GM21526 (cell line): ENCODE results near the gene ISL1.

Experiments
- ATAC-seq: cut with Tn5 transposase; IDR thresholded peaks from one replicate; pipeline ENCODE4 v1.9.1; 2021; ENCODE audit warnings: moderate library complexity; ENCODE audit not compliant: unreplicated experiment, low FRiP score

The ISL1 gene

GRCh38 chr5:51386916-51387883 lies 4.0 kb downstream of the ISL1 start:
- no peak for ATAC-seq

DNA sequence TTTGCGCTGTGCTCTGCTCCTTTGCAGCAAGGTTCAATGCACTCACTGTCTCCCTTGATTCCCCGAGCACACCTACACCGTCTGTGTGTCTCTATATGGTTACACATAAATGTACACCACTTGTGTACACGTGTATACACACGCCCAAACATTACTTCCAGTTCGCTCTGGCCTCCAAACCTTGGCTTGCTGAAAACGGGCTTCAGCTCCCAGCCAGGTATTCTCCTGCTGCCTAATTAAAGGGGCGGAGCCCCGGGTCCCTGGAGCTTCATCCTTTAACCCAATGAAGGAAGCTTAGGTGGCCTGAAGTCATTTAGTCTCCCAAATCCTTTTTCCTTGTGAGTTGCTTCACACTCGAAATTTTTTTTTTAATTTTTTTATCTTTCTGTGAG lies 4.6 kb downstream of the ISL1 start:
- ATAC-seq: no peak

GRCh38 chr5:51388488-51389287 lies 5.4 kb downstream of the ISL1 start:
- ATAC-seq: no peak

DNA sequence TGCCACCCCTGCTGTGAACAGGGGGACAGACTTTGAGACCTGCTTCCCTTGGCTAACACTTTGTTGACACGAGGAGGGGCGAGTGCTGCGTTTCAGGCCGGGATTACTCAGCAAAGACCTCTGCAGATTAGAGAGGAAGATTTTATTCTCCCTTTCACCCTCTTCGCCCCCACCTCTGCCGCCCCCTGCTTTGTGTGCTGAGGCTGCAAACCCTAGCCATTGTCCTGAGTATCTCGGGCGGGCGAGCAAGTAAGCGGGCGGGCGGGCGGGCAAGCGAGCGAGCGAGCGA lies 6.0 kb downstream of the ISL1 start:
- no peak for ATAC-seq

- ATAC-seq: no peak
These were observed 6.6 kb downstream of the ISL1 start for GRCh38 chr5:51389577-51390463.

DNA sequence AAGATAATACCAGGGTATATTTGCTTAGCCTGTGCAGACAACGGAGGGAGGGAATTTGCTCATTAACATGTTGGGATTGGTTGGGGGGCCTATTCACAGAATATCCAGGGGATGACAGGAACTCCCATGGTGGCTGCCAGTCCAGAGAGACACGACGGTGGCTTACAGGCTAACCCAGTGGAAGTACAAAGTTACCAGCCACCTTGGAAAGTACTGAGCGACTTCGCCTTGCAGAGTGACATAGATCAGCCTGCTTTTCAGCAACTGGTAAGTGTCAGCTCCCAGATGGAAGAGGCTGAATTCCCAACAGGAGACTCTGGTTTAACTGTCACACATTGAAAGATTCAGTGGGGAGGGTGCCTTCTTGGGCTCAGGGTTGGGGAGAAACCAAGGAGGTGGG lies 7.9 kb downstream of the ISL1 start:
- no peak for ATAC-seq

DNA sequence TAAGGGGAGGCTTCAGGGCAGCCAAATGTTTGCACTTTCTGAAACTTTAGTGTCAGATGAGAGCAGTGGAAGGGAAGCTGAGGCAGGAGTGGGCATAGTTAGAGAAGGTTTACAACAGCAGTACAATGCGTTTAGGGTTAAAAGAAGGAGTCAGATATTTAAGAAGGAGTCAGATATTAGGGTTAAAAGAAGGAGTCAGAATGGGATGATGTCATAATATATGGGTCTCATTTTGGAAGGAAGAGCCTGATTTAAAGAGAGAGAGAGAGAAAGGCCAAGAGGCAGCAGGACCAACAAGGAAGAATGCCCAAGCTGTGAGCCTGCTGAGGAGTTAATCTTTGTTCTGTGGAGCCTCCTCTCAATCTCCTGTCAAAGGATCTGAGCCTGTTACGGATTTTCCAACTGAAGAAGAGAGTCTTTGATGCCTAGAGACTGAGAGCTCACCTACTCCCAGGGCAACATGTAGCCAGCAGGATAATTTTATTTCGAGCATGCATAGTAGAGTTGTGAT lies 9.5 kb downstream of the ISL1 start:
- no peak for ATAC-seq

DNA sequence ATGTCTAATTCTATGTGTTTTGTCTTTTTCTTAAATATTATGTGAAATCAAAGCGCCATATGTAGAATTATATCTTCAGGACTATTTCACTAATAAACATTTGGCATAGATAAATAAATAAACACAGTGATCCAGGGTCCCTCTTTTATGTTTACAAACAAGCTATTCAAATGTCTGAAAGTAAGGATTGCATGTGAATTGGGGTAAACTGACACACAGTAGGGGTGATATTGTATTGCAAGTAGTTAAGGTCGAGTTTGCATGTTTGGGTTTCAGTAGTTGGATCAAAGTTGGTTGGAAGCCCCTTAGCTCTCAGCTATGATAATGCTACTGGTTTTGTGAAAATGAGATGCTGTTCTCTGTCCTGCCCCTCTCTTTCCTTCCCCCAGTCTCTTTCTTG lies 11.4 kb downstream of the ISL1 start:
- no peak for ATAC-seq

- ATAC-seq: no peak
These were observed 12.0 kb downstream of the ISL1 start for GRCh38 chr5:51395245-51395644.

DNA sequence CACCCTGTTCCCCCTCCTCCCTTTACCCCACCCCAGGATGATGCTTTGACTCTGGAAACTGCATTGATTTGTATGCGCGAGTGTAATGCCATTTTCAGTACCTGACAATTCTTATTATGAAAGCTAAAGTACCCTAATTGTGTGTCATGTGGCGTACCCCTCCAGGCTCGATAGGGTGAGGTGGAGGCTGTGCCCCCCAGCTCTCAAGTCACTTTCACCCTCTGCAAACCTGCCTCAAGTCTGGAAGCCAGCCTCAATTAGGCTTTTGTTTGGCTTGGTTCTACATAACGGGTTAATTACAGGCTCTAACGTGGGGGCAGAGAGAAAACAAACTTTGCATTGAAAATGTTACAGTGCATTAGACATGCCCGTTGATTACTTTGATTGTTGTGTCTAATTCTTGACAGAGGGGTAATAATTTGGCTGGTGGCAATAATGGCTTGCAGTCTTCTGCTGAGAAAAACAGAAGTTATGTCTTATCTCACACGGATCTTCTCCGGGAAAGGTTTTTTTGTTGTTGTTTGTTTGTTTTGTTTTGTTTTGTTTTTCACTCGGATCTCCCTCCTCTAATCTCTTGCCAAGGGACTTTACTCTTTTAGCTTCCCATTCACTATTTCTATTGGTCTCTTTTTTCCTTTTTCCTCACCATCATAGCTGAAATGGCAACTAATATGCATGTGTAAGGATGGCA lies 12.6 kb downstream of the ISL1 start:
- no peak for ATAC-seq

GRCh38 chr5:51396797-51397196 lies 13.5 kb downstream of the ISL1 start:
- no peak for ATAC-seq

- no peak for ATAC-seq
These were observed 14.7 kb downstream of the ISL1 start for GRCh38 chr5:51397996-51398395.

DNA sequence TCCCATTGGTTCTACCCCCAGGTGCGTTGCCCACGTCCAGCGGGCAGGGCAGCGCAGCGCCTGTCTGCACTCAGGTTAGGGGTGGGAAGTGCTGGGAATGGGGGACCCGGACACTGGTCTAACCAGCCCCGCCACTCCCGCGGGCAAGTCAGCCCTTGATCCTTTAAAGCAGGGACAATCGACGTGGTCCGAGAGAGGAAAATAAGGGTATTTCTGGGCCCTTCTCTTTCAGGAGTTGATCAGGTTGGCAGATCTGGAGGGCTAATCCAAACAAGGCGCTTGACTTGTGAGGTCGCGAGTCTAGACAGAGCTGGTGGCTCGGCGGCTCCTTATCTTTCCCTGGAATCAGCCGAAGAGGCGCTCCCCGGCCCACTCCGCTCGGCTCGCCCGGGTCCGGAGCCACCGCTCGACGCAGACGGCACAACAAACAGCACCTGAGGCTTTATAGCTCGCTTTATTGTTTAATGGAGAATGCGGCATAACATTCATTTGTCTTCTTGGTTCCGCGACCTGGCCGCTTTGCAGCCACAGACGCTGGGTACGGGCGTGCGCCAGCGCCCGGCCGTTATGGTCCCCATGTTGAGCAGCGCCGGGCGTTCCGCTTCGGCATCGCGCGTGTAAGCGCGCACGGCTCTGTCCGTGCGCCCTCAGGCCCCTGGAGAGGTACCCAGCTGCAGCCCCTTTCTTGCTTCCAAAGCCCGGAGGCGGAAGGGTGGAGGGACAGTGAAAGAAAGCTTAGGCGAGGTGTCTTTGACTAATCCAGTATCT lies 15.8 kb downstream of the ISL1 start:
- ATAC-seq: no peak

DNA sequence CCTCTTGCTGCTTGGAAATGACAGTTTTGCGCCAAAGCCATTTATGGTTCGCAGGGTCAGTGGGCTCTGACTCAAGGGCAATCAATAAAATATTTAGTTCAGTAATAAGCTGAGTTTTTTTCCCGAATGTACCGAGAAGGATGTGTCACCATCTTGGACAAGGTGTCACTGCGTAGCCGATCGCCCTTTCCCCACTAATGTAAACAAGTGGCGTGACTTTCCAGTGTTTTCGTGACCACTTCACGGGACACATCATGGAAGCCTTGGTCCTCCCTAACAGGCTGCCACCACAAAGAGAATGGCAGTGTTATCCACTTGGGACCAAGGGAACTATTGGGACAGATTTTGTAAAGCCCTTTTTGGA lies 16.4 kb downstream of the ISL1 start:
- no peak for ATAC-seq

- no peak for ATAC-seq
These were observed 21.0 kb downstream of the ISL1 start for GRCh38 chr5:51404255-51404654.

DNA sequence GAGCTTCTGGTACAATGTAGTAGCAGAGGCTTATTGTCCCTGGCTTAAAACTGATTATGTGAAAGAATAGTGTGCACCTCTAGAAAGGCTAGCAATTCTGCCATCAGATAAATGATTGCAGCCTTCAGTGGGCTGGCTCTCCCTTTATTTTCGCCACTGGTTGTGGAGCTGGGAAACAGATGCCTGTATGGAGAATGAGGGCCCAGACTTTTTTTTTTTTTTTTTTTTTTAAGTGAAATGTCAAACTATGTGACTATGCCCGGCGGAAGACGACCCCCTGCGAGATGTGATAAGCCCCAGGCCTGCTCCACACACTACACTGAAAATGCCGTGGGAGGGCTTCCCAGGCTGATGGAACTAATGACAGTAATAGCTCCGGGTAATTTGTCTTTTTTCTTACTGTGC lies 28.7 kb downstream of the ISL1 start:
- no peak for ATAC-seq

DNA sequence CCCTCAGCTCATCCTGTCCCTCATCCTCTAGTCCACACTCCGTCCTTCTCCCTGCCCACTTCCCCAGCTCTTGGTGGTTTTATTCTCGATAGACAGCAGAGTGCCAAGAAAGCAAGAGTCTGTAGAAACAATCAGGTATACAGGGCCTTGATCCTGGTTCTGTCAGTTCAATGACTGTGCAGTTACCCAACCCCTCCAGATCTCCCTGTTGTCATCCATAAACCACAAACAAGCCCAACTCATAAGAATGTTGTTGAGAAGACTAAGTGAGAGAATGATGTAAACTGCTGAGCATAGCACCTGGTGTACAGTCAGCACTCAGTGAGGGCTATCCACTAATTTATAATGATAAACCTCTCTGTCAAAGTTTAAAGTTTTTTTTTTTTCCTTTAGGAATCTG lies 31.3 kb downstream of the ISL1 start:
- no peak for ATAC-seq

DNA sequence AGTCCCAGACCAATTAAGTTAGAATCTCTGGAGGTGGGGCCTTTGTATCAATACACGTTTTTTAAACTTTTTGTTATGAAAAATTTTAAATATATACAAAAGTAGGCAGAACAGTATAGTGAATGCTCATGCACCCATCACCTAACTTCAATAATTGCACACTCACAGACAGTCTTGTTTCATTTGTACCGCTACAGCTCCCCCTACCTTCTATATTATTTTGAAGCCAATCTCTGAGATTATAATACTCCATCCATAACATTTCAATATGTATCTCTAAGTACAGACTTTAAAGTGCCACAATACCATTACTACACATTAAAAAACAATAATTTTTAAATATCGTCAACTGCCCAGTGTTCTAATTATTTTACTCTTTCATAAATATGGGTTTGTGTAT lies 32.9 kb downstream of the ISL1 start:
- ATAC-seq: no peak

- no peak for ATAC-seq
These were observed 49.9 kb downstream of the ISL1 start for GRCh38 chr5:51433052-51433710.
